Lower leg skin (tissue), 3 donors: Measurements from ENCODE around the gene MAP4.

Experiments used
- CTCF ChIP-seq, 3 donors: fragments of 450-650 bp; IDR thresholded peaks; one replicate each; pipeline ENCODE4 v1.5.1; 2016; ENCODE audit warnings: antibody characterized with exemption in 3 of 3, mild to moderate bottlenecking in 3 of 3, moderate library complexity in 2 of 3
- POLR2A ChIP-seq, 2 donors: fragments of 450-650 bp; IDR thresholded peaks; one replicate each; pipeline ENCODE4 v1.6.1; 2016 to 2017; ENCODE audit warnings: antibody characterized with exemption in 2 of 2, mild to moderate bottlenecking in 1 of 2, moderate library complexity in 1 of 2

GRCh38 chr3:47897954-47898353 lies 118.3 kb downstream of the MAP4 start:
- TF ChIP-seq POLR2A (IDR thresholded peaks at IDR 0.05), result no peak
- TF ChIP-seq CTCF (IDR thresholded peaks at IDR 0.05), result no peak
